Ovary (tissue), 9 donors: Measurements from ENCODE around the gene CDK5R2. TPM values are rescaled to one million over a fixed set of nuclear protein-coding genes. Genes with fewer than 3 reads are reported as not detected.

Experiments
- DNase-seq, 5 donors: peaks; one replicate each; pipeline ENCODE4 v3.0.0-alpha.2; 2019 to 2020
- H3K27ac ChIP-seq, 2 donors: fragments of 200-600 bp; one replicate each; pipeline versions ENCODE4 v1.5.1 to v1.8.0; 2019 to 2022
- H3K27me3 ChIP-seq: fragments of 200-600 bp; one replicate; pipeline ENCODE4 v1.8.0; 2022
- H3K36me3 ChIP-seq: fragments of 200-600 bp; sonication (generic); one replicate; pipeline ENCODE4 v1.5.1; 2019
- H3K4me1 ChIP-seq: one replicate; pipeline ENCODE4 v1.8.1; 2013; ENCODE audit warnings: mild to moderate bottlenecking, moderate library complexity; ENCODE audit not compliant: insufficient read depth
- H3K4me3 ChIP-seq: fragments of 200-600 bp; sonication (generic); one replicate; pipeline ENCODE4 v1.5.1; 2017
- H3K9me3 ChIP-seq, 2 donors: fragments of 200-600 bp in 1 of 2; sonication (generic) in 1 of 2; one replicate each; pipeline versions ENCODE4 v1.5.1 to v1.8.1; 2013 to 2019; ENCODE audit warnings: mild to moderate bottlenecking in 1 of 2, moderate library complexity in 1 of 2
- CTCF ChIP-seq, 3 donors: fragments of 450-650 bp in 2 of 3; fragments of 200-600 bp in 1 of 3; IDR thresholded peaks; one replicate each; pipeline versions ENCODE4 v1.5.1 to v1.8.0; 2016 to 2022; ENCODE audit warnings: antibody characterized with exemption in 3 of 3, mild to moderate bottlenecking in 1 of 3
- EP300 ChIP-seq: sonication (generic); formaldehyde crosslinking; IDR thresholded peaks from one replicate; pipeline ENCODE4 v1.6.1; 2017; ENCODE audit warnings: antibody characterized with exemption
- POLR2A ChIP-seq: fragments of 450-650 bp; IDR thresholded peaks from one replicate; pipeline ENCODE4 v1.6.1; 2017; ENCODE audit warnings: antibody characterized with exemption, mild to moderate bottlenecking, moderate library complexity
- WGBS, 3 donors: extraction: QIAGEN DNeasy Blood & Tissue Kit in 1 of 3; methylation state at CpG; one replicate each; pipeline versions ENCODE4 v1.1.5 to v1.1.7; 2013 to 2017; 5-methylcytosine and 5-hydroxymethylcytosine counted together
- intact Hi-C, 4 donors: fragments of 100-400 bp; cut with DNase I; formaldehyde crosslinking; loops; one replicate each; pipeline versions ENCODE4 v1.11.0 to v1.15.1; 2022 to 2023
- polyA plus RNA-seq, 2 donors: library from polyadenylated mRNA; stranded (reverse); fragments of 200-250 nt in 1 of 2; fragments of 350-450 nt in 1 of 2; fragmentation: Illumina TruSeq in 1 of 2; extraction: RNeasy Lipid Tissue Mini Kit (QIAGEN cat#74804) in 1 of 2; gene quantifications; one replicate each; pipeline ENCODE4 v1.2.3, GENCODE V29; 2013 to 2014
- total RNA-seq, 7 donors: library from RNA; depleted of rRNA in 2 of 7; stranded (reverse); fragments of >200 nt in 2 of 7; fragmentation: NEBNext Ultra II Directional in 3 of 7; extraction: Animal tissue kit (Norgen Biotek cat#: 25700) in 3 of 7; gene quantifications; one replicate each; pipeline versions ENCODE4 v1.1.0 to v1.2.4, GENCODE V29; 2016 to 2023
- donor health status: DM: no; HTN: no; CAD: no; lungs with moderate emphysema.
- donor health status: DM: no; HTN: no; CAD: no.
- donor health status: Bipolar disorder and iron deficiency.
- donor health status: DM: yes; HTN: yes; CAD: no.
- donor health status: DM: no; HTN: no; CAD: no.
- donor health status: DM: yes; HTN: yes; CAD: no.

CDK5R2 gene
- total and polyA plus RNA-seq, 9 donors: not detected

GRCh38 chr2:218997731-218998130, 38.3 kb downstream of the CDK5R2 start:
- H3K27ac ChIP-seq: no peak overlapping the region
- no peak for DNase-seq
- H3K4me3 ChIP-seq: no peak overlapping the region
- H3K4me1 ChIP-seq: peaks cover 10% of the 10 kb centered on the region
- H3K36me3 ChIP-seq: no peaks in the 10 kb centered on the region
- WGBS, 3 donors: 42 to 62% (median 51%) methylated on average over 2 of the region's 2 CpGs
- H3K27me3 ChIP-seq: peaks cover 10% of the 10 kb centered on the region
- intact Hi-C loops: loop anchor here in 1 of 4 donors (10.0 kb wide), 1 partner anchor 157 kb away; no protein-coding TSS in a partner anchor
- no peaks in the 10 kb centered on the region for H3K9me3 ChIP-seq
- no peak for TF ChIP-seq POLR2A
- TF ChIP-seq EP300: no peak
- TF ChIP-seq CTCF (IDR thresholded peaks at IDR 0.05): no peak

- H3K27ac ChIP-seq: no peak overlapping the region
- no peaks in the 10 kb centered on the region for H3K36me3 ChIP-seq
- no peak for TF ChIP-seq CTCF (IDR thresholded peaks at IDR 0.05)
- no peak for TF ChIP-seq EP300
- no peak for TF ChIP-seq POLR2A
- WGBS, 3 donors: 74 to 77% (median 76%) methylated on average over 12 of the region's 12 CpGs
- H3K27me3 ChIP-seq: peaks cover 13% of the 10 kb centered on the region
- no peak for DNase-seq
- intact Hi-C loops: loop anchor here in 1 of 4 donors (10.0 kb wide), 1 partner anchor 156 kb away; no protein-coding TSS in a partner anchor
- peaks cover 11% of the 10 kb centered on the region for H3K4me1 ChIP-seq
- H3K9me3 ChIP-seq: no peaks in the 10 kb centered on the region
- H3K4me3 ChIP-seq: no peak overlapping the region
These were observed 39.0 kb downstream of the CDK5R2 start for GRCh38 chr2:218998414-218999002.

- no peaks in the 10 kb centered on the region for H3K36me3 ChIP-seq
- no peak for TF ChIP-seq EP300
- TF ChIP-seq CTCF (IDR thresholded peaks at IDR 0.05): no peak
- TF ChIP-seq POLR2A: no peak
- WGBS, 3 donors: 46 to 52% (median 47%) methylated on average over 10 of the region's 10 CpGs
- H3K4me1 ChIP-seq: peaks cover 11% of the 10 kb centered on the region
- no peak overlapping the region for H3K27ac ChIP-seq
- DNase-seq: no peak
- no peak overlapping the region for H3K4me3 ChIP-seq
- intact Hi-C loops: loop anchor here in 1 of 4 donors (10.0 kb wide), 1 partner anchor 156 kb away; no protein-coding TSS in a partner anchor
- peaks cover 13% of the 10 kb centered on the region for H3K27me3 ChIP-seq
- no peaks in the 10 kb centered on the region for H3K9me3 ChIP-seq
These were observed 39.8 kb downstream of the CDK5R2 start for GRCh38 chr2:218999021-218999880.

DNA sequence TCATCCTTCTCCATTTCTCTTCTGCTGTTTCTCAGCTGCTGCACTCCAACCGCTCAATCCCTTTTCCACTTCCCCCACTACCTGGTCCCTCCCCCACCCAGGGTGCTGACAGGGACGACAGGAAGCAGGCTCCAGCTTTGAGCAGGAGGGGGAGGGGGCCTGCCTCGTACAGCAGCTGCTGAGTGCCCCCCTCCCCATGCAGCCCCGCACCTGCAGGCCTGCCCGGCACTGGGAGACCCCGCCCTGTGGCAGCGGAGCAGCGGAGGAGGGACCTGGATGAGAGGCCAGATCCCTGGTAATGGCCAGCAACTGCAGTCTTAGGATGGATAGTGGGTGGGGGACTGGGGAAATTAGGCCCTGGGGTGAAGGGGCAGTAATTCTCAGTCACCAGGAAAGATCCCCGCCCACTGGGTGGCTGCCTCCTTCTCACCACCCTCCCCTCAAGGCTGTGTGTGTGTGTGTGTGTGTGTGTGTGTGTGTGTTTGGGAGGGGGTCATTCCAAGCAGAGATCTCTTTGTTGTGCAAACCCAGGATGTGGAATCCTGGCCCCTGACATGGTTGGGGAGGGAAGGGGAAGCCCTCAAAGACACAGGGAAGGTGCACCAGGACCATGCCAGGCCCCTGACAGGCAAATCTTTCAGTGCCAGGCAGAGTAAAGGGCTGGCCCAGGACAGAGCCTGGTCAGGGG, 40.6 kb downstream of the CDK5R2 start:
- Histone ChIP-seq H3K27ac (no peak overlapping the region), H3K27me3 (peaks cover 12% of the 10 kb centered on the region), H3K36me3 (no peaks in the 10 kb centered on the region), H3K4me1 (peaks cover 11% of the 10 kb centered on the region), H3K4me3 (no peak overlapping the region), H3K9me3 (no peaks in the 10 kb centered on the region)
- no peak for DNase-seq
- 6 to 12% (median 8%) methylated on average over 9 of the region's 9 CpGs for WGBS, 3 donors
- intact Hi-C loops: loop anchor here in 1 of 4 donors (10.0 kb wide), 1 partner anchor 155 kb away; no protein-coding TSS in a partner anchor
- TF ChIP-seq EP300: no peak
- no peak for TF ChIP-seq CTCF (IDR thresholded peaks at IDR 0.05)
- no peak for TF ChIP-seq POLR2A
